Keratinocyte (primary cell): ENCODE data around the gene GIPR.

Source experiments
- EZH2 ChIP-seq: IDR thresholded peaks from one replicate; pipeline ENCODE4 v1.6.1; 2012; ENCODE audit warnings: inconsistent platforms, mild to moderate bottlenecking, low read length, moderate library complexity
- TF ChIP-seq, protein P1 (sequence below), 3 experiments: IDR thresholded peaks in 1 of 3; conservative IDR thresholded peaks in 1 of 3; optimal IDR thresholded peaks in 1 of 3; 2 replicates in 2 of 3; 3 replicates in 1 of 3; pipeline versions ENCODE3 to v1.5.1; 2011; ENCODE audit warnings: low read length in 3 of 3, mild to moderate bottlenecking in 3 of 3, moderate library complexity in 2 of 3, control low read depth in 1 of 3, inconsistent platforms in 1 of 3; ENCODE audit not compliant: insufficient read depth in 2 of 3; ENCODE audit errors: extremely low read depth in 1 of 3

DNA sequence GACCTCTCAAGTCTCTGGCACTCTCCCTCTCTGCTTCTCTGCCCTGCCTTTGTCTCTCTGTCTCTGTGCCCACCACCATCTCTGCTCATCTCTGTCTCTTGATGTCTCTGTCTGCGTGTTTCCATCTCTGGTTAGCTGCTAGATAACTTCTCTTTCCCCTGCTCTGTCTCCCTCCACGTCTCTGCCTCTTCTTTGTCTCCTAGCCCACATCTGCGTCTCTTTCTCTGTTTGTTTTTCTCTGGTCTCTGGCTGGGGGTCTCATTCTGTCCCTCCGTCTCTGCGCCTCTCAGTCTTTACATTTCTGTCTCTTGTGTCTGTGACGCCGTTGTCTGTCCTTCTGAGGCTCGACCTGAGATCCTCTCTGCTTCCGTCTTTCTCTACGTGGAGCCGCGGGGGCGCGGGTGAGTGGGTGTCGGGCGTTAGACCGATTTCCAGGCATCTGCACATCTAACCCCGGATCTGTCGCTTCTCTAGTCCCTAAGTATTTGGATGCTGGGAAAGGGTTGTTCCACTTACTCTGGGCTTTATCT lies 386 bp downstream of the GIPR start:
- TF ChIP-seq, protein P1, sequence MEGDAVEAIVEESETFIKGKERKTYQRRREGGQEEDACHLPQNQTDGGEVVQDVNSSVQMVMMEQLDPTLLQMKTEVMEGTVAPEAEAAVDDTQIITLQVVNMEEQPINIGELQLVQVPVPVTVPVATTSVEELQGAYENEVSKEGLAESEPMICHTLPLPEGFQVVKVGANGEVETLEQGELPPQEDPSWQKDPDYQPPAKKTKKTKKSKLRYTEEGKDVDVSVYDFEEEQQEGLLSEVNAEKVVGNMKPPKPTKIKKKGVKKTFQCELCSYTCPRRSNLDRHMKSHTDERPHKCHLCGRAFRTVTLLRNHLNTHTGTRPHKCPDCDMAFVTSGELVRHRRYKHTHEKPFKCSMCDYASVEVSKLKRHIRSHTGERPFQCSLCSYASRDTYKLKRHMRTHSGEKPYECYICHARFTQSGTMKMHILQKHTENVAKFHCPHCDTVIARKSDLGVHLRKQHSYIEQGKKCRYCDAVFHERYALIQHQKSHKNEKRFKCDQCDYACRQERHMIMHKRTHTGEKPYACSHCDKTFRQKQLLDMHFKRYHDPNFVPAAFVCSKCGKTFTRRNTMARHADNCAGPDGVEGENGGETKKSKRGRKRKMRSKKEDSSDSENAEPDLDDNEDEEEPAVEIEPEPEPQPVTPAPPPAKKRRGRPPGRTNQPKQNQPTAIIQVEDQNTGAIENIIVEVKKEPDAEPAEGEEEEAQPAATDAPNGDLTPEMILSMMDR (optimal IDR thresholded peaks at IDR 0.05 in 1 of 3, IDR thresholded peaks at IDR 0.05 in 1 of 3, conservative IDR thresholded peaks at IDR 0.05 in 1 of 3; ENCODE audit: extremely low read depth in 1 of 3, insufficient read depth in 2 of 3, low read length in 3 of 3), result no peak
- TF ChIP-seq EZH2, result no peak
